Measurements from ENCODE around the gene CEACAM3.

DNA sequence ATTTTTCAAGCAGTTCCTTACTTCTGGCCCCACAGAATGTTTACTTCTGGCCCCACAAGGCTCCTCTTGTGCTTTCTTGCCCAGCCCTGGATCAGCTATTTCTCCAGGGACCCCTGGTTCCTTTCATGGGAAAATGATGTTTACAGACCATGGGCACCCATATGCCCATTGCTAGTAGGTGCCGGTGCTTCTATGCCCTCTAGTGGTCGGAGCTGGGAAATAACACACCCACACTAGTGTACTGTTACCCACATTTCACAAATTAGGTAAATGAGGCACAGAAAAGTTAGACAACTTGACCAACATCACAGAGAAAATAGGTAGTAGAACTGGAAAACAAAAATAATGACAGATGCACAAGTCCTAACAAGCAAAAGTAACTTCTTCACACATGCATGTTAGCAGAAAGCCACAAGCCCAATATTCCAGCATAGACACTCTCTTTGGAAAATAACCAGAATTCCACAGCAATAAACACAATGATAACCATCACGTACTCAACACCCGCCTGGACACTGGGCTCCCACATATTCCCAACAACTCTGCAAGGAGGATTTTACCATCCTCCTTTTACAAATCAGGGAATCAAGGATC is 42.4 kb upstream of the CEACAM3 start:
- TF ChIP-seq POLR2AphosphoS5 (IDR thresholded peaks at IDR 0.05; ENCODE audit: borderline replicate concordance, low read depth, low read length) (no peak), EZH2 (IDR thresholded peaks at IDR 0.05) (no peak)

All from SK-N-MC (cell line).